Measurements from ENCODE around the gene B4GALT5. TPM values are rescaled to one million over a fixed set of nuclear protein-coding genes. Genes with fewer than 3 reads are reported as not detected.

The B4GALT5 gene, protein sequence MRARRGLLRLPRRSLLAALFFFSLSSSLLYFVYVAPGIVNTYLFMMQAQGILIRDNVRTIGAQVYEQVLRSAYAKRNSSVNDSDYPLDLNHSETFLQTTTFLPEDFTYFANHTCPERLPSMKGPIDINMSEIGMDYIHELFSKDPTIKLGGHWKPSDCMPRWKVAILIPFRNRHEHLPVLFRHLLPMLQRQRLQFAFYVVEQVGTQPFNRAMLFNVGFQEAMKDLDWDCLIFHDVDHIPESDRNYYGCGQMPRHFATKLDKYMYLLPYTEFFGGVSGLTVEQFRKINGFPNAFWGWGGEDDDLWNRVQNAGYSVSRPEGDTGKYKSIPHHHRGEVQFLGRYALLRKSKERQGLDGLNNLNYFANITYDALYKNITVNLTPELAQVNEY
- 29.4 TPM for total RNA-seq

DNA sequence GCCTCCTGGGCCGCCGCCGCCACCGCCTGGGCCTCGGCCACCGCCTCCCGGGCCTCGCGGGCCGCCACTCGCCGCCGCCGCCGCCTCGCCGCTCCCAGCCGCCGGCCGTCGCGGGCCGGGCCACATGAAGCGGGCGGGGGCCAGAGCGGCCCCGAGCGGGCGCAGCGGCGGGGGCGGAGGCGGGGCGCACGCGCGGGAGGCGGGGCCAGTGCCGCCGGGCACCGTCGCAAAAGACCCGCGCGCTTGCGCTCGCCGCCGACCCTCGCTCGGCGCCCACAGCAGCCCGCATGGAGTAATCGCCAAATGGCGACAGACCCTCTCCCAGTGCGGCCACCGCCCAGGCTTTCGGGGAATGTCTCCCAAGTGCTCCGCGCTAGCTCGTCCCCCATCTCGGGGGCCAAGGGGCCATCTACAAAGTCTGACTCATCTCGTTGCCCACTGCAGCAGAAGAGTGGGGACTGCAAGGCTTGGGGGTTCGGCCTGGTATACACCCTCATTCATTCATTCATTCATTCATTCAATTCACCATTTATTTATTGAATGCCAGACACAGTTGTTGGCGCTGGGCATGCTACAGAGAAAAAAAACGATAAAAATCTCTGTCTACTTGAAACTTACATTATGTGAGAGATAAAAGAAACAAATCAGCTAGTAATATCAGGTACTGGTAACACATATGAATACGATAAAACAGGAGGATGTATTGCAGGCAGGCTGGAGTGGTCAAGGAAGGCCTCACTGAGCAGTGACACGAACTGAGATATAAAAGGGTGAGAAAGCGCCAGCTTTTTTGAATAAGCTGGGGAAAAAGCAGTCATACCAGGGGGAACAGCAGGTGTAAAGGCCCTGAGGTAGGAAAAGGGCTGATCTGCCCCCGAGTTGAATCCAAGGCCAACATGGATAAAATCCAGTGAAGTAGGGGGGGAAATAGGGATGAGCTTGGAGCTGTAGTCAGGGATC lies at the start of gene B4GALT5:
B4GALT5 (minus strand) TSS at position 126 of the 960 bp plus-strand sequence. CDS start 188 bp downstream, outside the sequence.

Other genes starting within 250 kb of the B4GALT5 start
- 21.7 TPM for gene KCNB1, start 231.2 kb downstream of the B4GALT5 start, total RNA-seq
- gene PTGIS, start 145.7 kb downstream of the B4GALT5 start, total RNA-seq = 17.7 TPM
- gene SLC9A8, start 99.0 kb upstream of the B4GALT5 start, total RNA-seq = 6.0 TPM
- gene SPATA2, start 201.7 kb upstream of the B4GALT5 start, total RNA-seq = 4.4 TPM
- gene RNF114, start 222.5 kb upstream of the B4GALT5 start, total RNA-seq = 116 TPM